Activated naive CD8-positive, alpha-beta T cell treated with anti-CD3 and anti-CD28 coated beads, Interleukin-2, amount 50 U/mL, for 24 hours (primary cell): Measurements from ENCODE around the gene FHL2.

Experiments used
- ATAC-seq: fragments of 150-1000 bp; cut with Tn5 transposase; one replicate; pipeline ENCODE4 v1.10.0; 2021
- DNase-seq: peaks from one replicate; pipeline ENCODE4 v3.0.0; 2021
- H3K27ac Mint-ChIP-seq: one replicate; pipeline ENCODE4 v1.8.0; 2021; ENCODE audit warnings: mild to moderate bottlenecking, mixed read lengths
- H3K27me3 Mint-ChIP-seq: one replicate; pipeline ENCODE4 v1.8.0; 2021; ENCODE audit warnings: mixed read lengths
- H3K36me3 Mint-ChIP-seq: one replicate; pipeline ENCODE4 v1.8.0; 2021; ENCODE audit warnings: low read depth, mixed read lengths
- H3K4me1 Mint-ChIP-seq: one replicate; pipeline ENCODE4 v1.8.0; 2021; ENCODE audit warnings: mixed read lengths
- H3K4me3 Mint-ChIP-seq: one replicate; pipeline ENCODE4 v1.8.0; 2021; ENCODE audit warnings: mild to moderate bottlenecking, moderate library complexity, mixed read lengths
- H3K9me3 Mint-ChIP-seq: one replicate; pipeline ENCODE4 v1.8.0; 2021; ENCODE audit warnings: mixed read lengths

The FHL2 gene

GRCh38 chr2:105371156-105371555, 27.7 kb downstream of the FHL2 start:
- Mint-ChIP-seq H3K4me1 (peaks cover 11% of the 10 kb centered on the region), H3K27me3 (no peaks in the 10 kb centered on the region), H3K27ac (no peak overlapping the region), H3K4me3 (no peak overlapping the region), H3K9me3 (no peaks in the 10 kb centered on the region), H3K36me3 (peaks cover 2% of the 10 kb centered on the region)
- no peak for ATAC-seq
- no peak for DNase-seq

GRCh38 chr2:105369777-105370690, 28.8 kb downstream of the FHL2 start:
- H3K9me3 Mint-ChIP-seq = no peaks in the 10 kb centered on the region
- H3K27me3 Mint-ChIP-seq = no peaks in the 10 kb centered on the region
- peaks cover 11% of the 10 kb centered on the region for H3K4me1 Mint-ChIP-seq
- peak overlapping the region; percentile 12 for H3K4me3 Mint-ChIP-seq
- DNase-seq = peak; percentile 87
- H3K27ac Mint-ChIP-seq = peak overlapping the region; percentile 59
- ATAC-seq = peak; percentile 98
- peaks cover 2% of the 10 kb centered on the region for H3K36me3 Mint-ChIP-seq

- peaks cover 9% of the 10 kb centered on the region for H3K4me1 Mint-ChIP-seq
- no peaks in the 10 kb centered on the region for H3K9me3 Mint-ChIP-seq
- peaks cover 2% of the 10 kb centered on the region for H3K36me3 Mint-ChIP-seq
- no peaks in the 10 kb centered on the region for H3K27me3 Mint-ChIP-seq
- ATAC-seq (no peak), DNase-seq (no peak)
- no peak overlapping the region for H3K27ac Mint-ChIP-seq
- H3K4me3 Mint-ChIP-seq = no peak overlapping the region
Measured at GRCh38 chr2:105368759-105369408, 30.0 kb downstream of the FHL2 start.

DNA sequence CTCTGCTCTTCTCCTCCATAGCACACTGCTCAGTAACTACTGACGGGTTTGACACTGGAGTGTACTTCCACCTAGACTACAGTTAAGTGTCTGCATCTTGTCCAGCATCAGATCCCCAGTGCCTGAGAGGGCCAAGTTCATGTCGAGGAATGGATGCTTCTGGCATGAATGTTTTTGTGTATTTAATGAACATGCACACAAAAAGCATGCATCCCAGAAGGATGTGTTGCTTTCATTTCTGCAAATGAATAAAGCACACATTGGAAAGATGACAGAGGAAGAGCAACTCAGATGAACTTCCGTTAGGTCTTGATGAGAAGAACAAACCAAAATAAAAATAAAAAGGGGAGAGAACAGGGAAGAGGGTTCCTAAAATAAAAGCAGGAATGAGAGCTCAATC, 33.6 kb downstream of the FHL2 start:
- H3K4me3 Mint-ChIP-seq = no peak overlapping the region
- DNase-seq (no peak), ATAC-seq (no peak)
- no peaks in the 10 kb centered on the region for H3K9me3 Mint-ChIP-seq
- H3K27me3 Mint-ChIP-seq = no peaks in the 10 kb centered on the region
- H3K4me1 Mint-ChIP-seq = peaks cover 20% of the 10 kb centered on the region
- H3K27ac Mint-ChIP-seq = no peak overlapping the region
- H3K36me3 Mint-ChIP-seq = peaks cover 8% of the 10 kb centered on the region

DNA sequence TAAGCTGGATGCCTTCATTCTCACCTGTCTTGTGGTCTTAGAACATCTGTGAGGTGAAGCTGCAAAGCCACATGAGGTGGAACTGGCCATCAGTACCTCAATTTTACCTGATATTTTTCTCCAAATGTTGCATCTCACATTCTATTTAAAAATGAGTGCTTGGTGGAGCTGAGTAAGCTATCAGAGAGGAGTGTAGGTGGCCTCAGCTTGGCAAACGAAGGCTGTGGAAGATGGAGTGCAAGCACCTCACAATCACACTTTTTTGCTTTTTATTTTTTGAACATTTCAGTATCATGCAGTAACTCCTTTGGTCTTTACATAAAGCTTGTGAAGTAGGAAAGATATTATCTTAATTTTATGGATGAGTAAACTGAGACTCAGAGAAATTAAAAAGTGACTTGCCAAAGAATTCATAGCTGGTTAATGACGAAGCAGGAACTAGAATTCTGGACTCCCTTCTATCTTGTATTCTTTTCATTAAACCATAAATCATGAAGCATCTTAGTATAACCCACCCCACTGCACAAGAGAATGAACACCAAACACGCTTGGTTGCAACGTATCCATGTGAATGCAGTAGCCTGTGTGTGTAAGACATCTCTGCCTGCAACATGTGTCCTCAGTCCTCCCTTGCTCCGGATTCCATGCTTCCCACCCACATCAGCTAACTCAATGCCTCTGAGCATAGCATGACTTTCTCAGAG, 34.3 kb downstream of the FHL2 start:
- no peak overlapping the region for H3K4me3 Mint-ChIP-seq
- no peak for ATAC-seq
- peaks cover 14% of the 10 kb centered on the region for H3K4me1 Mint-ChIP-seq
- no peak for DNase-seq
- no peaks in the 10 kb centered on the region for H3K9me3 Mint-ChIP-seq
- peaks cover 9% of the 10 kb centered on the region for H3K36me3 Mint-ChIP-seq
- H3K27me3 Mint-ChIP-seq = no peaks in the 10 kb centered on the region
- H3K27ac Mint-ChIP-seq = no peak overlapping the region

GRCh38 chr2:105362862-105363591, 35.8 kb downstream of the FHL2 start:
- ATAC-seq = no peak

GRCh38 chr2:105361102-105361889, 37.6 kb downstream of the FHL2 start:
- no peak overlapping the region for H3K27ac Mint-ChIP-seq
- DNase-seq = peak; percentile 25
- H3K27me3 Mint-ChIP-seq = no peaks in the 10 kb centered on the region

More at GRCh38 chr2:105362862-105363591, 35.8 kb downstream of the FHL2 start:
- no peaks in the 10 kb centered on the region for H3K9me3 Mint-ChIP-seq
- no peak overlapping the region for H3K27ac Mint-ChIP-seq
- H3K36me3 Mint-ChIP-seq = peaks cover 15% of the 10 kb centered on the region
- peaks cover 13% of the 10 kb centered on the region for H3K4me1 Mint-ChIP-seq
- H3K27me3 Mint-ChIP-seq = no peaks in the 10 kb centered on the region
- no peak overlapping the region for H3K4me3 Mint-ChIP-seq
- DNase-seq = no peak

DNA sequence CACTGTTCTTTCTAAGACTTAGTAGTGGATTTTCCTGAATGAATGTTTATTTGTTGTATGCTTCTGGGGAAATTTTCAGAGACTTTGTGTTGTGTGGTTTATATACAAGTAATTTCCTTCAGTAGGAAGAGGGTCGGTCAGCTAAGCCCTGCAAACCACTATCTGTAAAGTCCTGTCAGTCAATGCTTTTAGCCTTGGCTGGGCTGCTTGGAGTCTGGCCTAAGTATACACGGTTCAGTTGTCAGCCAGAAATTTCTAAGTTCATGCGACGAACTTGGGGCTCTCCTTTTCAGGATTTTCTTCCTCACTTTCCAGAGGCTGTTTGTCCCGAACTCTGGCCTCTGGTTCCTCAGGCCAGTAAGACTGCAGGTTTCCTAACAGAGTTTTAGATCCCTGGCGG, 40.3 kb downstream of the FHL2 start:
- peaks cover 12% of the 10 kb centered on the region for H3K9me3 Mint-ChIP-seq
- no peak overlapping the region for H3K4me3 Mint-ChIP-seq
- H3K27ac Mint-ChIP-seq = no peak overlapping the region
- no peaks in the 10 kb centered on the region for H3K27me3 Mint-ChIP-seq
- H3K36me3 Mint-ChIP-seq = peaks cover 50% of the 10 kb centered on the region
- DNase-seq = no peak
- H3K4me1 Mint-ChIP-seq = peaks cover 11% of the 10 kb centered on the region
- no peak for ATAC-seq

More at GRCh38 chr2:105361102-105361889, 37.6 kb downstream of the FHL2 start:
- Mint-ChIP-seq H3K4me3 (no peak overlapping the region), H3K4me1 (peaks cover 13% of the 10 kb centered on the region), H3K36me3 (peaks cover 32% of the 10 kb centered on the region), H3K9me3 (peaks cover 8% of the 10 kb centered on the region)
- no peak for ATAC-seq

DNA sequence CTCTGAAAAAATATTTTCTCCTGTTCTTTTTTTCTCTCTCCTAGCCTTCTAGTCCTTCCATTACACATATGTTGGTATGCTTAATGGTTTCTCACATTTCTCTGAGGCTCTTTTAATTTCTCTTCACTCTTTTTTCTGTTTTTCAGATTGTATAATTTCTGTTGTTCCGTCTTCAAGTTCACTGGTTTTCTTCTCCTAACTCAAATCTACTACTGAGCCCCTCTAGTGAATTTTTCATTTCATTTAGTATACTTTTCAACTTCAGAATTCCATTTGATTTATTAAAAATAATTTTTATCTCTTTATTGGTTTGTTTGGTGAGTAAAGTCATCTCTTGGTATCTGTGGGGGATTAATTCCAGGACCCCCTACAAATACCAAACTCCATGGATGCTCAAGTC, 41.7 kb downstream of the FHL2 start:
- Mint-ChIP-seq H3K27me3 (no peaks in the 10 kb centered on the region), H3K4me1 (peaks cover 11% of the 10 kb centered on the region), H3K4me3 (no peak overlapping the region), H3K36me3 (peaks cover 62% of the 10 kb centered on the region), H3K27ac (no peak overlapping the region), H3K9me3 (peaks cover 12% of the 10 kb centered on the region)
- ATAC-seq = no peak
- DNase-seq = no peak

DNA sequence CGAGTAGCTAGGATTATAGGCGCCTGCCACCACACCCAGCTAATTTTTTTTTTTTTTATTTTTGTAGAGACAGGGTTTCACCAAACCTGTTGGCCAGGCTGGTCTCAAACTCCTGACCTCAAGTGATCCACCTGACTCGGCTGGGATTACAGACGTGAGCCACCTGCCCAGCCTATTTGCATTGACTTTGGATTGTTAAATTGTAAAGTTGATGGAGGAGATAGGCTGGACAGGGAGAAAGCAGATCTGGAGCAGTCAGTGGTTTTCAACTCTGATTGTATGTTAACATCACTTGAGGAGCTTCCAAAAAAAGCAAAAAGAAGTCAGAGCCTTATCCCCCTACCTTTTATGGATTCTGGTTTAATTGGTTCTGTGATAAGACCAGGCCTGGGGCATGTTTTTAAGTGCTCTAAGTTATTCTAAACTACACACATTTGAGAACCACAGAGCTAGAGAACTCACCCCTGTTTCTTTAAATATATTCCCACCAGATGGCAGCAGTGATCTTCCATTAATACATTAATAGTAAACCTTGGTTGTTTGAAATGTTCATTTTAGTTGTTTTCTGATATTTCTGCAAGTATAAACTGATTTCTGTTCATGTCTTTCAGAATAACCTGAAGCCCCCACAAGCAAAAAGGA, 54.0 kb downstream of the FHL2 start:
- H3K27me3 Mint-ChIP-seq = no peaks in the 10 kb centered on the region
- no peak overlapping the region for H3K27ac Mint-ChIP-seq
- DNase-seq = no peak
- peaks cover 45% of the 10 kb centered on the region for H3K36me3 Mint-ChIP-seq
- H3K4me1 Mint-ChIP-seq = peaks cover 3% of the 10 kb centered on the region
- no peak for ATAC-seq
- no peak overlapping the region for H3K4me3 Mint-ChIP-seq
- no peaks in the 10 kb centered on the region for H3K9me3 Mint-ChIP-seq

- H3K27ac Mint-ChIP-seq = peak overlapping the region; percentile 16
- DNase-seq = no peak
- H3K4me3 Mint-ChIP-seq = peak overlapping the region; percentile 2
- no peaks in the 10 kb centered on the region for H3K9me3 Mint-ChIP-seq
- ATAC-seq = no peak
- no peaks in the 10 kb centered on the region for H3K27me3 Mint-ChIP-seq
- H3K4me1 Mint-ChIP-seq = peaks cover 43% of the 10 kb centered on the region
- peaks cover 35% of the 10 kb centered on the region for H3K36me3 Mint-ChIP-seq
Measured at GRCh38 chr2:105339414-105339813, 59.4 kb downstream of the FHL2 start.

- Mint-ChIP-seq H3K4me1 (peaks cover 43% of the 10 kb centered on the region), H3K27ac (peak overlapping the region; percentile 99), H3K9me3 (no peaks in the 10 kb centered on the region), H3K27me3 (no peaks in the 10 kb centered on the region), H3K4me3 (peak overlapping the region; percentile 97), H3K36me3 (peaks cover 29% of the 10 kb centered on the region)
- ATAC-seq (no peak), DNase-seq (no peak)
Measured at GRCh38 chr2:105338020-105338385, 60.8 kb downstream of the FHL2 start.
